HL-60 (cell line): ENCODE data around the gene PIK3R5.
A peak's percentile ranks its signal among the peaks of the same experiment; 100 is the strongest.

Experiments
- DNase-seq, 2 experiments: peaks; one replicate each; pipeline ENCODE4 v3.0.0-alpha.2; 2010 to 2020; ENCODE audit warnings: low read depth in 1 of 2, low spot score in 1 of 2
- H3K27ac ChIP-seq: fragments of 250-450 bp; sonication (Bioruptor Pico); replicated peaks from 2 replicates; pipeline ENCODE4 v1.5.1; 2020; ENCODE audit warnings: mild to moderate bottlenecking, moderate library complexity
- H3K27me3 ChIP-seq: fragments of 250-450 bp; sonication (Bioruptor Pico); 2 replicates; pipeline ENCODE4 v1.5.1; 2021; ENCODE audit warnings: mild to moderate bottlenecking, moderate library complexity; ENCODE audit not compliant: insufficient read depth, poor library complexity, severe bottlenecking
- H3K4me3 ChIP-seq: replicated peaks from 2 replicates; pipeline ENCODE4 v1.5.1; 2011; ENCODE audit warnings: mild to moderate bottlenecking, control low read depth, low read length; ENCODE audit not compliant: insufficient read depth
- CTCF ChIP-seq: IDR thresholded peaks from one replicate; pipeline ENCODE4 v1.5.1; 2011; ENCODE audit warnings: low read length, control low read depth, inconsistent platforms; ENCODE audit not compliant: insufficient read depth
- GABPA ChIP-seq: IDR thresholded peaks from 2 replicates; pipeline ENCODE4 v1.6.1; 2012; ENCODE audit warnings: low read depth
- POLR2AphosphoS5 ChIP-seq: IDR thresholded peaks from 2 replicates; pipeline ENCODE4 v1.6.1; 2012; ENCODE audit warnings: low read depth
- SPI1 ChIP-seq: IDR thresholded peaks from 2 replicates; pipeline ENCODE4 v1.6.1; 2012; ENCODE audit warnings: low read depth, mild to moderate bottlenecking, borderline replicate concordance
- TF ChIP-seq, protein P1 (sequence below): IDR thresholded peaks from 2 replicates; pipeline ENCODE4 v1.6.1; 2012; ENCODE audit warnings: low read depth; ENCODE audit not compliant: insufficient replicate concordance

PIK3R5 gene

DNA sequence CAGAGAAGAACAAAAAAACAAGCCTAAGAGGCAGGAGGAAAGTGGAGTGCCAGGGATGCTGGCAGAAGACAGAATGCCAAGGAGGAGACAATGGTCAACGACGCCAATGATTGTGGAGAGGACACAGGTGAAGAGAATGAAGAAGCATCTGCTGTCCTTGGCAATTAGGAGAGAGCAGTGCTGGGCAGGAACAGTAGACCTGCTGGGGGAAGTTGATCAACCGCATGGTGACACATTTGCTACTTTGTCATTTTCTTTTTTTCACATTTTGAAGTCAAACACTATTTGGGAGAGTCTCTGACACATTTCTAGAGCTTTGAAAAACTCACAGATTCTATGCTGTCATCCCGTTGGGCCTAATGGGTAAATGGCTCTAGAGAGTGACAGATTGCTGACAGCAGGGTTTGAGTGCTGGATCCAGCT, 97.0 kb downstream of the PIK3R5 start:
- H3K27ac ChIP-seq: no peak overlapping the region
- H3K4me3 ChIP-seq: no peak overlapping the region
- TF ChIP-seq, protein P1, sequence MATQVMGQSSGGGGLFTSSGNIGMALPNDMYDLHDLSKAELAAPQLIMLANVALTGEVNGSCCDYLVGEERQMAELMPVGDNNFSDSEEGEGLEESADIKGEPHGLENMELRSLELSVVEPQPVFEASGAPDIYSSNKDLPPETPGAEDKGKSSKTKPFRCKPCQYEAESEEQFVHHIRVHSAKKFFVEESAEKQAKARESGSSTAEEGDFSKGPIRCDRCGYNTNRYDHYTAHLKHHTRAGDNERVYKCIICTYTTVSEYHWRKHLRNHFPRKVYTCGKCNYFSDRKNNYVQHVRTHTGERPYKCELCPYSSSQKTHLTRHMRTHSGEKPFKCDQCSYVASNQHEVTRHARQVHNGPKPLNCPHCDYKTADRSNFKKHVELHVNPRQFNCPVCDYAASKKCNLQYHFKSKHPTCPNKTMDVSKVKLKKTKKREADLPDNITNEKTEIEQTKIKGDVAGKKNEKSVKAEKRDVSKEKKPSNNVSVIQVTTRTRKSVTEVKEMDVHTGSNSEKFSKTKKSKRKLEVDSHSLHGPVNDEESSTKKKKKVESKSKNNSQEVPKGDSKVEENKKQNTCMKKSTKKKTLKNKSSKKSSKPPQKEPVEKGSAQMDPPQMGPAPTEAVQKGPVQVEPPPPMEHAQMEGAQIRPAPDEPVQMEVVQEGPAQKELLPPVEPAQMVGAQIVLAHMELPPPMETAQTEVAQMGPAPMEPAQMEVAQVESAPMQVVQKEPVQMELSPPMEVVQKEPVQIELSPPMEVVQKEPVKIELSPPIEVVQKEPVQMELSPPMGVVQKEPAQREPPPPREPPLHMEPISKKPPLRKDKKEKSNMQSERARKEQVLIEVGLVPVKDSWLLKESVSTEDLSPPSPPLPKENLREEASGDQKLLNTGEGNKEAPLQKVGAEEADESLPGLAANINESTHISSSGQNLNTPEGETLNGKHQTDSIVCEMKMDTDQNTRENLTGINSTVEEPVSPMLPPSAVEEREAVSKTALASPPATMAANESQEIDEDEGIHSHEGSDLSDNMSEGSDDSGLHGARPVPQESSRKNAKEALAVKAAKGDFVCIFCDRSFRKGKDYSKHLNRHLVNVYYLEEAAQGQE: no peak
- TF ChIP-seq CTCF (no peak), GABPA (no peak), SPI1 (no peak), POLR2AphosphoS5 (no peak)
- no peak for DNase-seq
- H3K27me3 ChIP-seq: no peaks in the 10 kb centered on the region

GRCh38 chr17:8868092-8868491, 97.4 kb downstream of the PIK3R5 start:
- TF ChIP-seq POLR2AphosphoS5 (no peak), GABPA (no peak), CTCF (no peak), SPI1 (no peak)
- TF ChIP-seq, protein P1: no peak
- Histone ChIP-seq H3K27ac (no peak overlapping the region), H3K4me3 (no peak overlapping the region), H3K27me3 (no peaks in the 10 kb centered on the region)
- DNase-seq: no peak

DNA sequence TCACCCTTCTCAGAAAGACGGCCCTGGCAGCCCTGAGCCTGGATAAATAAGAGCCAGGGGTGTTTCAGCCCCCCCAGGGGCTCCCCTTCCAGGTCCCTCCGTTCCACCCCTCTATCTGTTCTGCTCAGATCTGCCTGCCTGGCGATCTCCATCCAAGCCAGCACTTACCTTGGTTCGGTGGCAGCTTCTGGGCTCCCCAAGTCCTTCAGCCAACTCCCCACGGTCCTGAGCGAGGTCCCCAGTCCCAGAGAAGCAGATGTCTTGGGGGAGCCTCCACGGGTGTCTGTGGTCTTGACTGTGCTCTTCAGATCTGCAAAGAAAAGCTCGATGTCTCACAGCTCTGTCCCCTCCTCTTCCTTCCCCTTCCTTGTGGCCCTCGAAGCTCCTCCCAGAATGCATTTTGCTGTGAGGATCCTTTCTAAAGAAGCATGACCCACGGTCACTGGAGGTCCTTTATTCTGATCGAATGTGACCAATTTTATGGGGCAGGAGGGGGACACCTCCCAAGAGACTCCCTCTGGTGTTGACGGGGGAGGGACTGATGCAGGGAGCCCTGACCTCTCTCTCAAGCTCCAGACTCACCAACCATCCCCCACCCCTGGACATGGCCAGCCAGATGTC, 98.0 kb downstream of the PIK3R5 start, which contains the start of gene PIK3R6:
Gene PIK3R6, minus strand, starts transcription at position 314 of the 621 bp plus-strand sequence. CDS start 17,880 bp downstream, outside the sequence.
- Histone ChIP-seq H3K27ac (0 out of 2 replicates have a peak within 1 kb of the TSS, but pooled peaks have one; percentile 32), H3K4me3 (peak within 1 kb of the TSS; percentile 20; the same call in 1 of the 2 replicates), H3K27me3 (no peaks in the 10 kb centered on the region)
- DNase-seq: no peak
- TF ChIP-seq SPI1 (no peak), CTCF (no peak)

- no peak overlapping the region for H3K4me3 ChIP-seq
- DNase-seq: no peak
- H3K27ac ChIP-seq: no peak overlapping the region
- no peaks in the 10 kb centered on the region for H3K27me3 ChIP-seq
- TF ChIP-seq CTCF (no peak), SPI1 (no peak), GABPA (no peak), POLR2AphosphoS5 (no peak)
- TF ChIP-seq, protein P1: no peak
Observed at GRCh38 chr17:8865811-8866210, 99.7 kb downstream of the PIK3R5 start.
